ENCODE data around the gene XXYLT1. TPM values are rescaled to one million over a fixed set of nuclear protein-coding genes. Genes with fewer than 3 reads are reported as not detected.
"Not testable (repeated sequence)": the region's sequence is repeated elsewhere in the genome, so short reads cannot be mapped to it uniquely, and the experiment has no call there.

Gene XXYLT1
- total RNA-seq, 4 donors from 2014 or later: 14.1 to 23.7 (median 15.4) TPM

GRCh38 chr3:195302431-195302830 lies 31.5 kb upstream of the XXYLT1 start:
- H3K9me3 ChIP-seq: no peaks in the 10 kb centered on the region
- TF ChIP-seq POLR2A (IDR thresholded peaks at IDR 0.05): no peak
- H3K27me3 ChIP-seq: no peaks in the 10 kb centered on the region
- H3K36me3 ChIP-seq: peaks cover 0 to 91% (median 5%) of the 10 kb centered on the region in 3 donors
- whole genome bisulfite sequencing, 2 donors: 81 to 88% methylated on average over 3 of the region's 3 CpGs
- H3K27ac ChIP-seq: no peak overlapping the region
- H3K4me3 ChIP-seq: no peak overlapping the region
- DNase-seq: no peak
- intact Hi-C loops (cut with DNase I): no loop called here
- H3K4me1 ChIP-seq: peaks cover 0 to 3% (median 0%) of the 10 kb centered on the region in 3 donors

- H3K4me3 ChIP-seq: no peak overlapping the region
- H3K27ac ChIP-seq: no peak overlapping the region
- no peaks in the 10 kb centered on the region for H3K9me3 ChIP-seq
- intact Hi-C loops (cut with DNase I): no loop called here
- H3K36me3 ChIP-seq: peaks cover 5 to 93% (median 10%) of the 10 kb centered on the region in 3 donors
- TF ChIP-seq CTCF (IDR thresholded peaks at IDR 0.05): no peak
- no peak for TF ChIP-seq POLR2A (IDR thresholded peaks at IDR 0.05)
- DNase-seq: no peak
- no peaks in the 10 kb centered on the region for H3K4me1 ChIP-seq
- H3K27me3 ChIP-seq: no peaks in the 10 kb centered on the region
Measured at GRCh38 chr3:195297446-195297845, 26.5 kb upstream of the XXYLT1 start.

- Histone ChIP-seq H3K36me3 (peaks cover 5 to 93% (median 10%) of the 10 kb centered on the region in 3 donors), H3K27me3 (no peaks in the 10 kb centered on the region), H3K27ac (no peak overlapping the region), H3K4me3 (no peak overlapping the region), H3K4me1 (no peaks in the 10 kb centered on the region), H3K9me3 (no peaks in the 10 kb centered on the region)
- DNase-seq: no peak
- TF ChIP-seq CTCF (IDR thresholded peaks at IDR 0.05) (no peak), POLR2A (IDR thresholded peaks at IDR 0.05) (no peak)
- 92 to 93% methylated on average over 1 of the region's 1 CpG for WGBS, 2 donors
- intact Hi-C loops (cut with DNase I): no loop called here
Measured at GRCh38 chr3:195296662-195297061, 25.7 kb upstream of the XXYLT1 start.

GRCh38 chr3:195291121-195291520 lies 20.2 kb upstream of the XXYLT1 start:
- Histone ChIP-seq H3K9me3 (no peaks in the 10 kb centered on the region), H3K36me3 (peaks cover 0 to 97% (median 17%) of the 10 kb centered on the region in 3 donors), H3K4me1 (no peaks in the 10 kb centered on the region), H3K27me3 (no peaks in the 10 kb centered on the region), H3K4me3 (no peak overlapping the region), H3K27ac (no peak overlapping the region)
- TF ChIP-seq POLR2A (IDR thresholded peaks at IDR 0.05): no peak
- TF ChIP-seq CTCF (IDR thresholded peaks at IDR 0.05): no peak
- intact Hi-C loops (cut with DNase I): no loop called here
- no peak for DNase-seq
- WGBS, 2 donors: 90 to 95% methylated on average over 1 of the region's 1 CpG

GRCh38 chr3:195290643-195291042 lies 19.7 kb upstream of the XXYLT1 start:
- H3K36me3 ChIP-seq: peaks cover 0 to 99% (median 17%) of the 10 kb centered on the region in 3 donors
- H3K27ac ChIP-seq; DNase-seq; H3K9me3 ChIP-seq; H3K4me1 ChIP-seq; H3K4me3 ChIP-seq; intact Hi-C loops (cut with DNase I); H3K27me3 ChIP-seq: not testable (repeated sequence)
- WGBS, 2 donors: 98 to 99% methylated on average over 5 of the region's 5 CpGs

- WGBS, 2 donors: 57 to 59% methylated on average over 4 of the region's 4 CpGs
- intact Hi-C loops (cut with DNase I): no loop called here
- Histone ChIP-seq H3K27ac (no peak overlapping the region), H3K4me3 (no peak overlapping the region), H3K27me3 (no peaks in the 10 kb centered on the region), H3K9me3 (no peaks in the 10 kb centered on the region), H3K4me1 (peaks cover 0 to 16% (median 0%) of the 10 kb centered on the region in 3 donors), H3K36me3 (peaks cover 0 to 88% (median 8%) of the 10 kb centered on the region in 3 donors)
- DNase-seq: no peak
- TF ChIP-seq CTCF (IDR thresholded peaks at IDR 0.05) (no peak), POLR2A (IDR thresholded peaks at IDR 0.05) (no peak)
Measured at GRCh38 chr3:195286115-195286872, 15.3 kb upstream of the XXYLT1 start.
